Activated CD4-positive, alpha-beta memory T cell treated with anti-CD3 and anti-CD28 coated beads, Interleukin-2, amount 10 ng/mL, durations not matched to agents 7 days and 5 days (primary cell): Measurements from ENCODE around the gene ETAA1. TPM values are rescaled to one million over a fixed set of nuclear protein-coding genes. Genes with fewer than 3 reads are reported as not detected.

Source experiments
- CTCF ChIA-PET: fragments of 350-600 bp; sonication (Branson Sonifier 250); formaldehyde crosslinking; loops from one replicate; lab custom pipeline; 2021; ENCODE audit warnings: antibody characterized with exemption, inconsistent platforms; lab: Charles Lee
- POLR2A ChIA-PET: fragments of 350-600 bp; sonication (Branson Sonifier 250); formaldehyde crosslinking; loops from one replicate; lab custom pipeline; 2021; ENCODE audit warnings: antibody characterized with exemption; lab: Charles Lee
- DNase-seq: peaks from one replicate; pipeline ENCODE4 v3.0.0-alpha.2; 2020
- H3K27ac Mint-ChIP-seq: one replicate; pipeline ENCODE4 v1.8.0; 2021; ENCODE audit warnings: mild to moderate bottlenecking, mixed read lengths
- H3K27me3 Mint-ChIP-seq: one replicate; pipeline ENCODE4 v1.8.0; 2021; ENCODE audit warnings: mixed read lengths
- H3K36me3 Mint-ChIP-seq: one replicate; pipeline ENCODE4 v1.8.0; 2021; ENCODE audit warnings: low read depth, mixed read lengths
- H3K4me1 Mint-ChIP-seq: one replicate; pipeline ENCODE4 v1.8.0; 2021; ENCODE audit warnings: mixed read lengths
- H3K4me3 Mint-ChIP-seq: one replicate; pipeline ENCODE4 v1.8.0; 2021; ENCODE audit warnings: mild to moderate bottlenecking, mixed read lengths
- H3K9me3 Mint-ChIP-seq: one replicate; pipeline ENCODE4 v1.8.0; 2021; ENCODE audit warnings: mixed read lengths
- total RNA-seq, 2 experiments: library from RNA; stranded (reverse); gene quantifications; one replicate each; pipeline ENCODE4 v1.2.3, GENCODE V29; 2021

Gene ETAA1
- total RNA-seq, 2 experiments from 2014 or later, result 10.7 to 11.2 TPM

- ChIA-PET POLR2A (no interaction called here), CTCF (no interaction called here)
- no peak for DNase-seq
- Mint-ChIP-seq H3K36me3 (no peaks in the 10 kb centered on the region), H3K27ac (no peak overlapping the region), H3K27me3 (peaks cover 3% of the 10 kb centered on the region), H3K4me3 (no peak overlapping the region), H3K9me3 (peaks cover 2% of the 10 kb centered on the region), H3K4me1 (no peaks in the 10 kb centered on the region)
These were observed 54.1 kb downstream of the ETAA1 start for GRCh38 chr2:67451086-67451832.

DNA sequence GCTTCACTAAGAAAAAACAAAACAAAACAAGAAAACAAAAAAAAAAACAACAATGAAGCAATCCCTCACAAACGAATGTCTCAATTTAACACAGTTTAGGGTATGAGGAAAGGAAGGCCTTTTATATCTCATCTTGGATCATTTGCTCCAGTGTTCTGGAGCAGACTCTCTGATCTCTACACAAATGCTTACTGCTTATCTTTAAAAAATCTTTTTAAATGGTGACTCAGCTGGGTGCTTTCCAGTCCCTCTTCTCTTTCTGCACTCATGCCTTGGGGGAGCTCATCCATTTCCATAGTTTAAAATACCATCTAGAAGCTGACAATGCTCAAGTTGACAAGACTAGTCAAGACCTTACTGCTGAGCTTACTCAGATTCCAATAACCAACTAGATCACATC, 56.2 kb downstream of the ETAA1 start:
- Mint-ChIP-seq H3K9me3 (peaks cover 2% of the 10 kb centered on the region), H3K4me3 (no peak overlapping the region), H3K27me3 (peaks cover 3% of the 10 kb centered on the region), H3K4me1 (no peaks in the 10 kb centered on the region), H3K36me3 (no peaks in the 10 kb centered on the region), H3K27ac (no peak overlapping the region)
- DNase-seq, result no peak
- POLR2A ChIA-PET, result no interaction called here
- CTCF ChIA-PET, result no interaction called here

GRCh38 chr2:67455219-67456142, 58.3 kb downstream of the ETAA1 start:
- no peak overlapping the region for H3K27ac Mint-ChIP-seq
- no peaks in the 10 kb centered on the region for H3K36me3 Mint-ChIP-seq
- no peak overlapping the region for H3K4me3 Mint-ChIP-seq
- DNase-seq, result no peak
- POLR2A ChIA-PET, result no interaction called here
- CTCF ChIA-PET, result no interaction called here
- H3K9me3 Mint-ChIP-seq, result peaks cover 2% of the 10 kb centered on the region
- no peaks in the 10 kb centered on the region for H3K4me1 Mint-ChIP-seq
- peaks cover 3% of the 10 kb centered on the region for H3K27me3 Mint-ChIP-seq

DNA sequence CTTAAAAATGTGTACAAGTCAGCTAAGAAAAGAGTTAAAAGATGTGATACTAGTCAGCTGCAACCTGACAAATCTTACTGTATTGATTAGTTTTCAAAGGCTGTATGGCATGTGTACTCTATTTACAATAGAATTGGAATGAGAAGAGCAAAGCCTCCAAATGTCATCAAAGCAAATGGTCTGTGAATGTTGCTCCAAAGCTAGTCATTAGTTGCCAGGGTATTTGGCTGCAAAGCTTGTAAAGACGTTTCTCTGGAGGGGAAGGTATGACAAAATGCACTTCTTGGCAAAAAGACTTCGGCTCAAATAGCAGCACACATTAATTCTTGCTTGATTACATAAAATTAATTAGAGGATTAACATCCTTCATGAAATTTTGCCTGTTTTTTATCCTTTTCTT, 59.3 kb downstream of the ETAA1 start:
- ChIA-PET POLR2A (no interaction called here), CTCF (no interaction called here)
- Mint-ChIP-seq H3K27me3 (peaks cover 3% of the 10 kb centered on the region), H3K27ac (no peak overlapping the region), H3K36me3 (no peaks in the 10 kb centered on the region), H3K4me1 (no peaks in the 10 kb centered on the region), H3K4me3 (no peak overlapping the region), H3K9me3 (peaks cover 2% of the 10 kb centered on the region)
- no peak for DNase-seq

- POLR2A ChIA-PET, result no interaction called here
These were observed 60.6 kb downstream of the ETAA1 start for GRCh38 chr2:67457699-67458098.

DNA sequence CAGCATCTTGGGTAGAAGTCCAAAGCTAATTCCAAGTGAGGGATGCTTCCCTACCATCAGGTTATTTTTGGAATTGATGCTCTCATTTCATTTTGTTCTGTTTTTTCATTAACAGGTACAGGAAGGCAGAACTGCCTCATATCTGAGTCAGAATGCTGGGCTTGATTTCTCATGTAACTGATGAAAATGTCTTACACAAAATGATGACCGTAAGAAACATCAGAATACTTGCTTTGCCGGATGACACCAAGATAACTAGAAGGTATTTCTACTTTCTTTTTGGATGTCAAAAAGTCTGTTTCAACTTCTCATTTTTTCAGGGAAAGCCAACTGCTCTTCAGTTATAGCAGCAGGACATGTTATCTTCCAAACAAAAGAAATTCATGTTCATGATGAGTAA, 62.6 kb downstream of the ETAA1 start:
- no peak for DNase-seq
- H3K4me3 Mint-ChIP-seq, result no peak overlapping the region

More at GRCh38 chr2:67457699-67458098, 60.6 kb downstream of the ETAA1 start:
- Mint-ChIP-seq H3K9me3 (no peaks in the 10 kb centered on the region), H3K36me3 (no peaks in the 10 kb centered on the region), H3K27me3 (peaks cover 3% of the 10 kb centered on the region), H3K27ac (no peak overlapping the region), H3K4me3 (no peak overlapping the region), H3K4me1 (no peaks in the 10 kb centered on the region)
- CTCF ChIA-PET, result no interaction called here
- no peak for DNase-seq

More for the DNA sequence above, 62.6 kb downstream of the ETAA1 start:
- CTCF ChIA-PET, result no interaction called here
- no peaks in the 10 kb centered on the region for H3K36me3 Mint-ChIP-seq
- H3K27ac Mint-ChIP-seq, result no peak overlapping the region
- H3K4me1 Mint-ChIP-seq, result no peaks in the 10 kb centered on the region
- no peaks in the 10 kb centered on the region for H3K9me3 Mint-ChIP-seq
- POLR2A ChIA-PET, result no interaction called here
- peaks cover 3% of the 10 kb centered on the region for H3K27me3 Mint-ChIP-seq
